NCI-H2227 (cell line): ENCODE results near the gene ARPC1B.
A peak's percentile ranks its signal among the peaks of the same experiment; 100 is the strongest.
"Not testable (repeated sequence)": the region's sequence is repeated elsewhere in the genome, so short reads cannot be mapped to it uniquely, and the experiment has no call there.

ENCODE experiments used
- DNase-seq: peaks from one replicate; lab custom pipeline; 2025; ENCODE audit not compliant: unreplicated experiment; lab: John Stamatoyannopoulos, UW

Gene ARPC1B

GRCh38 chr7:99374111-99375064, at the start of gene ARPC1B:
Gene ARPC1B (plus strand): TSS chr7:99374730. CDS start chr7:99385715, 10,985 bp downstream.
- DNase-seq = peak; percentile 81

GRCh38 chr7:99325001-99325493, 49.5 kb upstream of the ARPC1B start:
- DNase-seq = peak; percentile 35

GRCh38 chr7:99325592-99326407, 48.7 kb upstream of the ARPC1B start, which contains the start of gene ARPC1A:
Gene ARPC1A (plus strand): TSS chr7:99325898. CDS start chr7:99333354, 7,456 bp downstream.
- peak; percentile 97 for DNase-seq

GRCh38 chr7:99326408-99326782, 48.1 kb upstream of the ARPC1B start:
- DNase-seq = no peak

GRCh38 chr7:99330314-99330961, 44.1 kb upstream of the ARPC1B start:
- not testable (repeated sequence) for DNase-seq

- no peak for DNase-seq
Observed at GRCh38 chr7:99331002-99331401, 43.5 kb upstream of the ARPC1B start.

- DNase-seq = no peak
Observed at GRCh38 chr7:99339595-99339994, 34.9 kb upstream of the ARPC1B start.

- DNase-seq = no peak
Observed at GRCh38 chr7:99340659-99341058, 33.9 kb upstream of the ARPC1B start.

GRCh38 chr7:99344061-99344647, 30.4 kb upstream of the ARPC1B start:
- no peak for DNase-seq

GRCh38 chr7:99350641-99351040, 23.9 kb upstream of the ARPC1B start:
- DNase-seq = not testable (repeated sequence)

- no peak for DNase-seq
Observed at GRCh38 chr7:99352247-99352646, 22.3 kb upstream of the ARPC1B start.

GRCh38 chr7:99355098-99355497, 19.4 kb upstream of the ARPC1B start:
- no peak for DNase-seq

- no peak for DNase-seq
Observed at GRCh38 chr7:99357701-99358490, 16.6 kb upstream of the ARPC1B start.

GRCh38 chr7:99358521-99358920, 16.0 kb upstream of the ARPC1B start:
- DNase-seq = not testable (repeated sequence)

- DNase-seq = no peak
Observed at GRCh38 chr7:99359465-99360154, 14.9 kb upstream of the ARPC1B start.

- no peak for DNase-seq
Observed at GRCh38 chr7:99362801-99363200, 11.7 kb upstream of the ARPC1B start.

GRCh38 chr7:99363286-99363685, 11.2 kb upstream of the ARPC1B start:
- no peak for DNase-seq

GRCh38 chr7:99365318-99366141, 9.0 kb upstream of the ARPC1B start:
- DNase-seq = peak; percentile 21
